Keratinocyte (primary cell): Measurements from ENCODE around the gene TXNRD2. TPM values are rescaled to one million over a fixed set of nuclear protein-coding genes. Genes with fewer than 3 reads are reported as not detected.

ENCODE experiments used
- DNase-seq: peaks from one replicate; pipeline ENCODE4 v3.0.0-alpha.2; 2011; ENCODE audit warnings: low read depth, missing footprints, low spot score
- FAIRE-seq: peaks from 2 replicates; lab custom pipeline; 2011; peaks lifted over from hg19 to GRCh38; lab: Jason Lieb, UNC
- H2AFZ ChIP-seq: 2 replicates; pipeline ENCODE4 v1.6.0; 2012; ENCODE audit warnings: low read length, control low read depth, inconsistent platforms; ENCODE audit not compliant: control insufficient read depth
- H3K27ac ChIP-seq: 2 replicates; pipeline ENCODE4 v1.5.1; 2011; ENCODE audit warnings: low read length; ENCODE audit not compliant: control insufficient read depth, insufficient read depth
- H3K27me3 ChIP-seq: 3 replicates; pipeline ENCODE4 v1.6.0; 2011; ENCODE audit warnings: low read length; ENCODE audit not compliant: control insufficient read depth, insufficient read depth; ENCODE audit errors: extremely low read depth
- H3K36me3 ChIP-seq, 2 experiments: 2 replicates in 1 of 2; 3 replicates in 1 of 2; pipeline ENCODE4 v1.5.1; 2011; ENCODE audit warnings: low read length in 2 of 2, mild to moderate bottlenecking in 1 of 2; ENCODE audit not compliant: control insufficient read depth in 2 of 2, insufficient read depth in 2 of 2; ENCODE audit errors: extremely low read depth in 1 of 2
- H3K4me1 ChIP-seq: 3 replicates; pipeline ENCODE4 v1.5.1; 2011; ENCODE audit warnings: low read length; ENCODE audit not compliant: control insufficient read depth, insufficient read depth; ENCODE audit errors: extremely low read depth
- H3K4me2 ChIP-seq: 3 replicates; pipeline ENCODE4 v1.6.0; 2011; ENCODE audit warnings: low read depth, low read length; ENCODE audit not compliant: control insufficient read depth, insufficient read depth; ENCODE audit errors: extremely low read depth
- H3K4me3 ChIP-seq, 3 experiments: fragments of 200-600 bp in 1 of 3; sonication (generic) in 1 of 3; 2 replicates in 2 of 3; 3 replicates in 1 of 3; pipeline ENCODE4 v1.5.1; 2011 to 2016; ENCODE audit warnings: low read length in 3 of 3, mild to moderate bottlenecking in 3 of 3, control low read depth in 2 of 3, inconsistent platforms in 1 of 3, low read depth in 1 of 3, mixed read lengths in 1 of 3, mixed run types in 1 of 3, moderate library complexity in 1 of 3; ENCODE audit not compliant: control insufficient read depth in 2 of 3, insufficient read depth in 2 of 3; ENCODE audit errors: extremely low read depth in 1 of 3
- H3K79me2 ChIP-seq: 2 replicates; pipeline ENCODE4 v1.6.0; 2012; ENCODE audit warnings: low read length; ENCODE audit not compliant: control insufficient read depth, insufficient read depth
- H3K9ac ChIP-seq: 3 replicates; pipeline ENCODE4 v1.6.0; 2011; ENCODE audit warnings: low read length; ENCODE audit not compliant: control insufficient read depth, insufficient read depth; ENCODE audit errors: extremely low read depth
- H3K9me1 ChIP-seq: 3 replicates; pipeline ENCODE4 v1.6.0; 2011; ENCODE audit warnings: low read length; ENCODE audit not compliant: control insufficient read depth, insufficient read depth; ENCODE audit errors: extremely low read depth
- H3K9me3 ChIP-seq: 2 replicates; pipeline ENCODE4 v1.5.1; 2012; ENCODE audit warnings: low read depth, low read length; ENCODE audit not compliant: control insufficient read depth
- H4K20me1 ChIP-seq: 3 replicates; pipeline ENCODE4 v1.6.0; 2011; ENCODE audit warnings: low read length; ENCODE audit not compliant: control insufficient read depth, insufficient read depth; ENCODE audit errors: extremely low read depth
- EZH2 ChIP-seq: IDR thresholded peaks from one replicate; pipeline ENCODE4 v1.6.1; 2012; ENCODE audit warnings: inconsistent platforms, mild to moderate bottlenecking, low read length, moderate library complexity
- dilution Hi-C: fragments of 300-500 bp; cut with MboI; formaldehyde crosslinking; loops from one replicate; pipeline ENCODE4 v1.7.0; 2020; ENCODE audit warnings: low sequenced_read_pairs; ENCODE audit not compliant: extremely low pct_ligation_motif_present
- polyA plus RNA-seq, 5 experiments: library from polyadenylated mRNA; depleted of rRNA in 3 of 5; stranded (reverse) in 3 of 5; stranded (forward) in 1 of 5; unstranded in 1 of 5; fragments of >200 nt; gene quantifications; 1 replicate in 1 of 5; 2 replicates in 3 of 5; 3 replicates in 1 of 5; pipeline versions ENCODE4 v1.2.1 to v1.2.3, GENCODE V29; 2011 to 2012; ENCODE audit warnings: missing spikeins in 2 of 5, low read depth in 1 of 5, low replicate concordance in 1 of 5
- TF ChIP-seq, protein P1 (sequence below), 3 experiments: IDR thresholded peaks in 1 of 3; conservative IDR thresholded peaks in 1 of 3; optimal IDR thresholded peaks in 1 of 3; 2 replicates in 2 of 3; 3 replicates in 1 of 3; pipeline versions ENCODE3 to v1.5.1; 2011; ENCODE audit warnings: low read length in 3 of 3, mild to moderate bottlenecking in 3 of 3, moderate library complexity in 2 of 3, control low read depth in 1 of 3, inconsistent platforms in 1 of 3; ENCODE audit not compliant: insufficient read depth in 2 of 3; ENCODE audit errors: extremely low read depth in 1 of 3

The TXNRD2 gene
- polyA plus RNA-seq, 1 donor (not counting 4 experiments of a cell fraction or from before 2014, with no cell fraction given) = 16.0 TPM

DNA sequence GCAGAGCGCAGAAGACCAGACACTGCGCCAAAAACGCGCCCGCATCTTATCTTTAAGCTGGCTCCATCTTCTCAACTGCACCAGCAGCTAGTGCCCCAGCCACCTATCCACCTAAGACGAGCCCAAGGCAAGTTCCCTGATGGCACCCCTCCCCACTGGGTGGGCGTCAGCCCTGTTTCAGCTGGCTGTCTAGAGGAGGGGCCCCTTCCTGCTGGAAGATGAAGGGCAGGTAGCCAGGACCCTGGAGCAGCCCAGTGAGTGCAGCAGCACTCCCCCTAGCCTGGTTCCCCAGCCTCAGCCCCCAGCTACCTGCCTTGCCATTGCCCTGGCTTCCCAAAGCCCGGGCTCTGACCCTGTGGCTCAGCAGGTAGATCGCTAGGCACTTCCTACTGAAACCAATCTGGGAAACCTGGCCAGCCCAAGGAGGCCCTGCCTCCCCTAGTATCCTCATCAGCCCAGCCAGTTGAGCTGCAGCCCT, 46.8 kb upstream of the TXNRD2 start:
- DNase-seq (no peak), FAIRE-seq (no peak)
- Histone ChIP-seq H3K4me1 (peaks cover 30% of the 10 kb centered on the region), H3K4me3 (no peak overlapping the region), H3K9me3 (no peaks in the 10 kb centered on the region), H3K36me3 (no peaks in the 10 kb centered on the region), H3K79me2 (no peaks in the 10 kb centered on the region), H3K9ac (no peak overlapping the region), H3K9me1 (peaks cover 5% of the 10 kb centered on the region), H3K27ac (no peak overlapping the region), H4K20me1 (no peaks in the 10 kb centered on the region), H3K27me3 (no peaks in the 10 kb centered on the region), H2AFZ (no peak overlapping the region), H3K4me2 (no peak overlapping the region)
- no peak for TF ChIP-seq EZH2
- TF ChIP-seq, protein P1, sequence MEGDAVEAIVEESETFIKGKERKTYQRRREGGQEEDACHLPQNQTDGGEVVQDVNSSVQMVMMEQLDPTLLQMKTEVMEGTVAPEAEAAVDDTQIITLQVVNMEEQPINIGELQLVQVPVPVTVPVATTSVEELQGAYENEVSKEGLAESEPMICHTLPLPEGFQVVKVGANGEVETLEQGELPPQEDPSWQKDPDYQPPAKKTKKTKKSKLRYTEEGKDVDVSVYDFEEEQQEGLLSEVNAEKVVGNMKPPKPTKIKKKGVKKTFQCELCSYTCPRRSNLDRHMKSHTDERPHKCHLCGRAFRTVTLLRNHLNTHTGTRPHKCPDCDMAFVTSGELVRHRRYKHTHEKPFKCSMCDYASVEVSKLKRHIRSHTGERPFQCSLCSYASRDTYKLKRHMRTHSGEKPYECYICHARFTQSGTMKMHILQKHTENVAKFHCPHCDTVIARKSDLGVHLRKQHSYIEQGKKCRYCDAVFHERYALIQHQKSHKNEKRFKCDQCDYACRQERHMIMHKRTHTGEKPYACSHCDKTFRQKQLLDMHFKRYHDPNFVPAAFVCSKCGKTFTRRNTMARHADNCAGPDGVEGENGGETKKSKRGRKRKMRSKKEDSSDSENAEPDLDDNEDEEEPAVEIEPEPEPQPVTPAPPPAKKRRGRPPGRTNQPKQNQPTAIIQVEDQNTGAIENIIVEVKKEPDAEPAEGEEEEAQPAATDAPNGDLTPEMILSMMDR (optimal IDR thresholded peaks at IDR 0.05 in 1 of 3, IDR thresholded peaks at IDR 0.05 in 1 of 3, conservative IDR thresholded peaks at IDR 0.05 in 1 of 3; ENCODE audit: extremely low read depth in 1 of 3, insufficient read depth in 2 of 3, low read length in 3 of 3) = no peak
- dilution Hi-C loops = no loop called here

GRCh38 chr22:19987394-19988306, 46.0 kb upstream of the TXNRD2 start:
- Histone ChIP-seq H2AFZ (no peak overlapping the region), H3K36me3 (no peaks in the 10 kb centered on the region)

More at GRCh38 chr22:19987394-19988306, 46.0 kb upstream of the TXNRD2 start:
- Histone ChIP-seq H3K9me1 (peaks cover 5% of the 10 kb centered on the region), H3K4me3 (no peak overlapping the region), H3K4me2 (no peak overlapping the region), H3K9me3 (no peaks in the 10 kb centered on the region), H3K27me3 (no peaks in the 10 kb centered on the region), H3K27ac (no peak overlapping the region), H3K79me2 (no peaks in the 10 kb centered on the region), H3K4me1 (peaks cover 37% of the 10 kb centered on the region), H4K20me1 (no peaks in the 10 kb centered on the region), H3K9ac (no peak overlapping the region)
- TF ChIP-seq EZH2 = no peak
- TF ChIP-seq, protein P1 (optimal IDR thresholded peaks at IDR 0.05 in 1 of 3, IDR thresholded peaks at IDR 0.05 in 1 of 3, conservative IDR thresholded peaks at IDR 0.05 in 1 of 3; ENCODE audit: extremely low read depth in 1 of 3, insufficient read depth in 2 of 3, low read length in 3 of 3) = no peak
- FAIRE-seq (no peak), DNase-seq (no peak)
- dilution Hi-C loops = no loop called here
